ENCODE data around the gene MLKL. TPM values are rescaled to one million over a fixed set of nuclear protein-coding genes. Genes with fewer than 3 reads are reported as not detected.
"Not testable (repeated sequence)": the region's sequence is repeated elsewhere in the genome, so short reads cannot be mapped to it uniquely, and the experiment has no call there.

The MLKL gene
- total RNA-seq, 1 donor from 2014 or later, result 0.24 TPM

DNA sequence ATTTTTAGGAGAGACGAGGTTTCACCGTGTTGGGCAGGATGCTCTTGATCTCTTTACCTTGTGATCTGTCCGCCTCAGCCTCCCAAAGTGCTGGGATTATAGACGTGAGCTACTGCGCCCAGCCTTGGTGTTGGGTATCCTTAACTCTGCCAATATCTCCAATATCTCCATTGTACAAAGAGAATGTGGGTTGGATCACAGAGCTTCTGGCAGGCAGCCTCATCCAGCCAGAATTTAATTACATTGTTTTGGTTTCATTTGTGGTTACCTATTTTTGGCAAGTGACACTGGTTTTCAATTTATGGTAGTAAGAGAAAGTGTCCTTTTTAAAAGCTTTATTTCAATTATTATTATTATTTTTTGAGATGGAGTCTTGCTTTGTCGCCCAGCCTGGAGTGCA lies 20.0 kb downstream of the MLKL start:
- Mint-ChIP-seq H3K9me3 (ENCODE audit: low read depth) (no peaks in the 10 kb centered on the region), H3K27me3 (peaks cover 6% of the 10 kb centered on the region), H3K4me1 (ENCODE audit: low read depth) (peaks cover 6% of the 10 kb centered on the region), H3K36me3 (ENCODE audit: insufficient read depth) (no peaks in the 10 kb centered on the region), H3K4me3 (ENCODE audit: low read depth) (no peak overlapping the region), H3K27ac (no peak overlapping the region)
- TF ChIP-seq, protein P1, sequence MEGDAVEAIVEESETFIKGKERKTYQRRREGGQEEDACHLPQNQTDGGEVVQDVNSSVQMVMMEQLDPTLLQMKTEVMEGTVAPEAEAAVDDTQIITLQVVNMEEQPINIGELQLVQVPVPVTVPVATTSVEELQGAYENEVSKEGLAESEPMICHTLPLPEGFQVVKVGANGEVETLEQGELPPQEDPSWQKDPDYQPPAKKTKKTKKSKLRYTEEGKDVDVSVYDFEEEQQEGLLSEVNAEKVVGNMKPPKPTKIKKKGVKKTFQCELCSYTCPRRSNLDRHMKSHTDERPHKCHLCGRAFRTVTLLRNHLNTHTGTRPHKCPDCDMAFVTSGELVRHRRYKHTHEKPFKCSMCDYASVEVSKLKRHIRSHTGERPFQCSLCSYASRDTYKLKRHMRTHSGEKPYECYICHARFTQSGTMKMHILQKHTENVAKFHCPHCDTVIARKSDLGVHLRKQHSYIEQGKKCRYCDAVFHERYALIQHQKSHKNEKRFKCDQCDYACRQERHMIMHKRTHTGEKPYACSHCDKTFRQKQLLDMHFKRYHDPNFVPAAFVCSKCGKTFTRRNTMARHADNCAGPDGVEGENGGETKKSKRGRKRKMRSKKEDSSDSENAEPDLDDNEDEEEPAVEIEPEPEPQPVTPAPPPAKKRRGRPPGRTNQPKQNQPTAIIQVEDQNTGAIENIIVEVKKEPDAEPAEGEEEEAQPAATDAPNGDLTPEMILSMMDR (IDR thresholded peaks at IDR 0.05; ENCODE audit: unreplicated experiment), result no peak
- no peak for DNase-seq (ENCODE audit: low spot score, unreplicated experiment)

DNA sequence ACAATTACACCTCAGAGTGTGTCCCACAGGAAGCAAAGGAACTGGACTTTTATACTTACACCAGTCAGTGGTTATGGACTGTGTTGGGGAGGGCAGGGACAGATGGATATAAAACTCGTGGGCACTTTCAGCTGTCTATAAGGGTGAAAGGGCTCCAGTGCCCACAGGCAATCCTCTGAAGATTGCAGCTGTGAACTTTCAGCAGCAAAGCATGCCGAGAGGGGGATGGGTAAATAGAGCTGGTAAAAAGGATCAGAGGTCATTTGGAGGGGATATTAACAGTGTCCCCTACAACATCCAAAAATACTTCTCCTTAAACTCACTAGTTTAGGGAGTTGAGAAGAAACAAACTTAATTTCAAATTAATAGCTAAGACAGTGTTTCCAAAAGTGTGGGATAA lies 20.7 kb downstream of the MLKL start:
- Mint-ChIP-seq H3K4me3 (ENCODE audit: low read depth) (no peak overlapping the region), H3K27ac (no peak overlapping the region)
- TF ChIP-seq, protein P1 (IDR thresholded peaks at IDR 0.05; ENCODE audit: unreplicated experiment), result no peak

DNA sequence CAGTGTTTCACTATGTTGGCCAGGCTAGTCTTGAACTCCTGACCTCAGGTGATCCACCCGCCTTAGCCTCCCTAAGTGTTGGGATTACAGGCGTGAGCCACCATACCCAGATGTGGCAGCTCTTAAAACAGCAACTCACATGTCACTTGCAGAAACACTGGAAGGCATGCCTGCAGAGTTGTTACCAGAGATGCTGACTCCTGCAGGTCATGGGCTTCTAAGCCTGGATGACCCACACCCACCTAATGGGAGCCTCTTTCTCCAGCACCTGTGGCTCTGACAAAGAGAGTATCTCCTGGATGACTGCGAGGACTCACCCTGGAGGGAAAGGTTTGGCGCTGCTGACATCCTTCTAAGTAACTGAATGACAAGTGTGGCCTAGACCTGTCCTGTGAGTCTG lies 22.8 kb downstream of the MLKL start:
- Mint-ChIP-seq H3K9me3 (ENCODE audit: low read depth) (no peaks in the 10 kb centered on the region), H3K4me3 (ENCODE audit: low read depth) (no peak overlapping the region), H3K4me1 (ENCODE audit: low read depth) (peaks cover 6% of the 10 kb centered on the region), H3K27ac (no peak overlapping the region), H3K36me3 (ENCODE audit: insufficient read depth) (no peaks in the 10 kb centered on the region), H3K27me3 (peaks cover 13% of the 10 kb centered on the region)
- TF ChIP-seq, protein P1 (IDR thresholded peaks at IDR 0.05; ENCODE audit: unreplicated experiment), result no peak
- DNase-seq (ENCODE audit: low spot score, unreplicated experiment), result no peak

More for the DNA sequence above, 20.7 kb downstream of the MLKL start:
- DNase-seq (ENCODE audit: low spot score, unreplicated experiment), result no peak
- Mint-ChIP-seq H3K4me1 (ENCODE audit: low read depth) (peaks cover 6% of the 10 kb centered on the region), H3K27me3 (peaks cover 10% of the 10 kb centered on the region), H3K9me3 (ENCODE audit: low read depth) (no peaks in the 10 kb centered on the region), H3K36me3 (ENCODE audit: insufficient read depth) (no peaks in the 10 kb centered on the region)

DNA sequence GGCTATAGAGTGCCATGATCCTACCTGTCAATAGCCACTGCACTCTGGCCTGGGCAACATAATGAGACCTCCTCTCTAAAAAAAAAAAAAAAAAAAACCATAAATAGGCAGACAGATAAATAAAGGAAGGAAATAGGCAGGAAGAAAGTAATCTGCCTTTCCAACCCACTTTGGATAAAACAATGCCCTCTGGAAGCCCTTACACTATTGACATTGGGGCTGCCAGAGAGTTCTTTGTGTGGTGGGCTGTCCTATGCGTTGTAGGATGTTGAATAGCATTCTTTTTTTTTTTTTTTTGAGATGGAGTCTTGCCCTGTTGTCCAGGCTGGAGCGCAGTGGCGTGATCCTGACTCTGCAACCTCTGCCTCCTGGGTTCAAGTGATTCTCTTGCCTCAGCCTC lies 26.8 kb downstream of the MLKL start:
- peaks cover 19% of the 10 kb centered on the region for H3K27me3 Mint-ChIP-seq
- H3K36me3 Mint-ChIP-seq (ENCODE audit: insufficient read depth), result no peaks in the 10 kb centered on the region
- no peaks in the 10 kb centered on the region for H3K4me1 Mint-ChIP-seq (ENCODE audit: low read depth)
- no peak overlapping the region for H3K27ac Mint-ChIP-seq
- no peak overlapping the region for H3K4me3 Mint-ChIP-seq (ENCODE audit: low read depth)
- TF ChIP-seq, protein P1 (IDR thresholded peaks at IDR 0.05; ENCODE audit: unreplicated experiment), result no peak
- DNase-seq (ENCODE audit: low spot score, unreplicated experiment), result no peak
- no peaks in the 10 kb centered on the region for H3K9me3 Mint-ChIP-seq (ENCODE audit: low read depth)

DNA sequence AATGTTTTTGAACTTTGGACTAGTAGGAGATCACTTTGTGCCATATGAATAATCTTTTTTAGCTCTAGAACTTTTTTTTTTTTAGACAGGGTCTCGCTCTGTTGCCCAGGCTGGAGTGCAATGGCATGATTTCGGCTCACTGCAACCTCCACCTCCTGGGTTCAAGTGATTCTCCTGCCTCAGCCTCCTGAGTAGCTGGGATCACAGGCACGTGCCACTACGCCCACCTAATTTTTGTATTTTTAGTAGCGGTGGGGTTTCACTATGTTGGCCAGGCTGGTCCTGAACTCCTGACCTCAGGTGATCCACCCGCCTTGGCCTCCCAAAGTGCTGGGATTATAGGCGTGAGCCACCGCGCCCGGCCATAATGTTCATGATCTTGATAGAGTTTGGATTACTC lies 31.8 kb downstream of the MLKL start:
- H3K4me1 Mint-ChIP-seq (ENCODE audit: low read depth); H3K27ac Mint-ChIP-seq; H3K9me3 Mint-ChIP-seq (ENCODE audit: low read depth); H3K4me3 Mint-ChIP-seq (ENCODE audit: low read depth); DNase-seq (ENCODE audit: low spot score, unreplicated experiment); H3K36me3 Mint-ChIP-seq (ENCODE audit: insufficient read depth); H3K27me3 Mint-ChIP-seq: not testable (repeated sequence)

DNA sequence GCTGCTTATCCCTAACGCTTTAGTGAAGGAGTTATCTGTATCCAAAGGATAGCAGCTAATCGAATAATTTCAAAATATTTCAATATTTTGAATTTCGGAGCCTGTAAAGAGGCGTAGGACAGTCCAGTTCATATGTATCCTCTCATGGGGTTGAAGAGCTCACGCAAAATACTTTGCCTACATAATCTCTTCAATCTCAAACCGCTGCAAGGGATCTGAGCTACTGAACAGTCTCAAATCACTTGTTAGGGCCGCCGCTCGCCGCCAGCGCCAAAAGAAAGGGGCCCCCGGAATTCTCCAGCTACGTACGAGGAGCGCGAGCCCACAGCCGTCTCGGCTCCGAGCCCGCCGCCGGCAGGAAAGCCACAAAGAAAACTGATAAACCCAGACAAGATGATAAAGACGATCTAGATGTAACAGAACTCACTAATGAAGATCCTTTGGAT lies 33.4 kb downstream of the MLKL start:
- no peak for DNase-seq (ENCODE audit: low spot score, unreplicated experiment)
- TF ChIP-seq, protein P1 (IDR thresholded peaks at IDR 0.05; ENCODE audit: unreplicated experiment), result no peak
- Mint-ChIP-seq H3K4me3 (ENCODE audit: low read depth) (peak overlapping the region; percentile 95), H3K27me3 (peaks cover 6% of the 10 kb centered on the region), H3K27ac (peak overlapping the region; percentile 96), H3K36me3 (ENCODE audit: insufficient read depth) (peaks cover 18% of the 10 kb centered on the region), H3K4me1 (ENCODE audit: low read depth) (peaks cover 2% of the 10 kb centered on the region), H3K9me3 (ENCODE audit: low read depth) (peaks cover 10% of the 10 kb centered on the region)

All from progenitor cell of endocrine pancreas (in vitro differentiated cells).